A549 treated with DMSO at 1 μM for 4 hours (cell line): Measurements from ENCODE around the gene DKKL1. TPM values are rescaled to one million over a fixed set of nuclear protein-coding genes. Genes with fewer than 3 reads are reported as not detected.

Experiments
- total RNA-seq: library from RNA; stranded (reverse); fragments of 200-300 nt; extraction: Qiagen RNA extraction; gene quantifications from 5 replicates; pipeline ENCODE4 v1.2.3, GENCODE V29; 2022; ENCODE audit warnings: low read depth

The DKKL1 gene
- 0.33 to 0.78 TPM (median 0.62 TPM) in 5 replicates for total RNA-seq

DNA sequence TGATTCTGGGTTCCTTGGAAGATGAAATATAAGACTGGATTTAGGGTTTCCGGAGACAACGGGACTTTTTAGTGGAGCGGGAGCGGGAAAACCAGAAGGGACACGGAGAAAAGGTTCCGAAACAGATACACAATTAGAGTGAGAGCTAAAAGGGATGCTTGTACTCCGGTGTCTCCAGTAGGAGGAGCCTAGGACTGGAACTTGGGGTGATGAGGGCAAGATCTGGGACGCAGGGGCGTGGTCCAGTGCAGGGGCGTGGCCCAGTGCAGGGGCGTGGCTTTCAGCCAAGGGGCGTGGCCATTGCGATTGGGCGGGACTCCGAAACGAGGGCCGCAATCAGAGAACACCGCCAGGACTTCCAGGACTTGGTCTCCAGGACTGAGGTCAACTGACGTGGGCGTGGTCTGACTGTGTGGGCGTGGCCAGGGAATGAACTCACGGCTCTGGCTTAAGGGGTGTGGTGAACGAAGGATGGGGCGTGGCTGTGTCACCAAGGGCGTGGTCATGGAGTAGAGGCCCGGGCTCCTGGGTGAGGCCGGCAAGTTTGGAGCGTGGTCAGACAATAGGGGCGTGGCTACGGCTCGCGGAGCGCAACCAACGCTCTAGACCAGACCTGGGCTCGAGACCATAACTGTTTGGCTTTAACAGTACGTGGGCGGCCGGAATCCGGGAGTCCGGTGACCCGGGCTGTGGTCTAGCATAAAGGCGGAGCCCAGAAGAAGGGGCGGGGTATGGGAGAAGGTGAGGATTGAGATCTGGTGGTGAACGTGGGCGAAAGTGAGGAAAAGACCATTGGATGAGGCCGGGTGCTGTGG is at the start of gene DKKL1:
Gene DKKL1, plus strand, starts transcription at position 610 of the 815 bp plus-strand sequence. Its CDS starts 122 bp downstream, at position 732.

DNA sequence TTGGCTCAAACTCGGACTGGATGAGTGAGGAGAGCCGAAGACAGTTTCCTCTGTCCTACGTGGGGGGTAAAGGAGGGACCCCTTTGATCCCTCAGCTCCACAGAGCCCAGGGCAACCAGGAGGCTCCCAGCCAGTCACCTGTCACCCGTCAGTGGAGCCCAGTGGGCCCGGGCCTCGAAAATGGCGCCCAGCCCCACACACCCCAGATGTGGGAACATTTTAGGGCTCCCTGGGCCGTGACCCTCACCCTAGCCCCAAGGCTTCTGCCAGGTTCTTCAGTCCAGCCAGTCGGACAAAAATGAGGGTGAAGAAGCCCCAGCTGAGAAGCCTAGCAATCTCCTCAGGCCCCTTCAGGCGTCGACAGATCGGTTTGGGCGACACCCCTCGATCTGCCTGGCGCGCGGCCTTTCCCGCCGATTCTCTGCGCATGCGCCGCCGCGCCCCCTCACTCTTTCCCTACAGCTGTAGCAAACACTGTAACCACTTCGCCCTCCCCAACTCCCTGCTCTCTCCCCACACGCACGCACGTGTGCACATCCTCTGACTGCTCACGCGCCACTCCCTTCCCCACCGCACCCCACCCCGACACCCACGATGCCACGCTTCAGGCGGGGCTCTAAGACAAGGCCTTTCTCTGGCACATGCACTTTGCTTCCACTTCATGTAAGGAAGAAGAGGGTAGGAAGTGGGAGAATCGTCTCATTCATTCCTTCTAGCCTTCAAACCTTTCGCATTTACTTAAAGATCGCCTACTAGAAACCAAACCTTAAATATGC is 38.7 kb upstream of the DKKL1 start, which contains the start of gene SLC6A16:
Gene SLC6A16, minus strand, starts transcription at position 391 of the 776 bp plus-strand sequence. CDS start 13,844 bp downstream, outside the sequence.

DNA sequence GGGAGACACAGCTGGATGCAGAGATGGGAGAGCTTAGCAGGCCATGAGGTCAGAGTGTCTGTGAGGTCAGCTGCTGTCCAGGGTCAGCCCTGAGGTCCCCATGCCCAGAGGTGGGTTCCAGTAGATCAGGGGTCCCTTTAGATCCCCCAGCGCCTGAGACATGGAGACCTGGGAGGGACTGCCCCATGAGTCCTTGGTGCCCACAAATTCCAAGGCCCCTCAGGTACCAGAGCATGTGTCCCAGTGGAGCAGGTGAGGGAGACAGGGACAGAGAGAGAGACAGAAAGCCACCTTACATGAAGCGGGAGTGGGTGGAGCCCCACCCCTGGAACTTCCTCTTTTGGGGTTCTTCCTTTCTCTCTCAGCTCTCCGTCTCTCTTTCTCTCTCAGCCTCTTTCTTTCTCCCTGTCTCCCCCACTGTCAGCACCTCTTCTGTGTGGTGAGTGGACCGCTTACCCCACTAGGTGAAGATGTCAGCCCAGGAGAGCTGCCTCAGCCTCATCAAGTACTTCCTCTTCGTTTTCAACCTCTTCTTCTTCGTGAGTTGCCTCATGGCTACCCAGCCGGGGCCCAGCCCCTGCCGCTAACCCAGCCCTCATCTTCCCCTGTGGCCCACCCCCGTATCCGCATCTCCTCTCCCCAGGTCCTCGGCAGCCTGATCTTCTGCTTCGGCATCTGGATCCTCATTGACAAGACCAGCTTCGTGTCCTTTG is 28.4 kb upstream of the DKKL1 start, which contains the start of gene CD37:
Gene CD37, plus strand, starts transcription at position 336 of the 713 bp plus-strand sequence. Its CDS starts 135 bp downstream, at position 471.

DNA sequence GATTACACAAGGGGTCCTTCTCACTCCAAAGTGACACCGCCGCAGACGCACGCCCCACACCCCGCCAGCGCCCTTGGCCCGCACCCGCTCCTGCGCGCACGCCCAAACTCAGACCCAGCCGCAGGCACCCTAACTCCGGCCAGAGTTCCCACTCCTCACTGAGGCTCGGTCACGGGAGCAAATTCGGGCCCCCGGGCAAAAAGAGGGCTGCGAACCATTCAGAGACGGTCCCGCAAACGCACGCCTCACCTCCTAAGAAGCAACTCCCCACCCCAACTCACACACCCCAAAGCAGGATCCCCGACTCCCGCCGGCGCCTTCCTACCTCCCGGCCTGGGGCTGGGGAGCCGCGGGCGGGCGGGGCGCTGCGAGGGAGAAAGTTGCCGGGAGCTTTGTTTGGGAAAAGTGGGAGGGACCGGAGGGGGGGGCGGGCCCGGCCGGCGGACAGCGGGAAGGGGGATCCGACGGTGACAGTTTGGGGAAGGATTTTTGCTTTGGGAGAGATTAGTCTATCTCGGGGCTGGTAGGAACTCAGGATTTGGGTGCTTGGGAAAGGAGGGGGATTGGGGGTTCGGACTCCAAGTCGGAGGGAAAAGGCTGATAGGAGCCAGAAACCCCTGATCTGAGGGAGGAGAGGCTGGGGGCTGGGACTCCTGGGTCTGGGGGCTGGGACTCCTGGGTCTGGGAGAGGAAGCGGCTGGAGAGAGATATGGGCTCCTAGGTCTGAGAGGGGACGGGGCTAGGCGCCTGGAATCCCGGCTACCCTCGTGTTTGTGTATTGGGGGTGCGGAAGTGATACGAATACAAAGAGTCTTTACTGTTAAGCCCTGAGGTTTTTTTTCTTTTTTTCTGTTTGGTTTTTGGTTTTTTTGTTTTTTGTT is 1.4 kb upstream of the DKKL1 start, which contains the start of gene TEAD2:
Gene TEAD2, minus strand, starts transcription at position 369 of the 881 bp plus-strand sequence. CDS start 2,341 bp downstream, outside the sequence.

DNA sequence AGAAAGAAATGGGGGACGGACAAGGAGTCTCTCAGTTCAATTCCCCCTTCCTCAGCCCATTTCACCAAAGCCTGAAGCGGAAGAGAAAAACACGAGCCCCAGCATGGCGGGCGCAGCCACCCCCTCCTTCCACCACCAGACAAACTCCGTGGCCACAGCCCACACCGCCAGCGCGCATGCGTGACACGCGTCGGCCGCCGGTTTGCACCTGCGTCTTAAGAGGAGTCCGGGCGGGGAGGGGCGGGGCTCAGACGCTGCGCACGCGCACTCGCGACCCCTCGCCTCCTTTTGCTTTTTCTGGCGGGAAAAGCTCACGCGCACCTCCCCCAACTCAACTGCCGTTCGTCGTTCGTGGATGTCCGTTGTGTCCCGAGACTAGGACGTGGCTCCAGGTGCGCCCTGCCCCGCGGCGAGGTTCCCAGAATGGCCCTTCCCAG is 24.3 kb downstream of the DKKL1 start, which contains the start of gene KASH5:
Gene KASH5, plus strand, starts transcription at position 314 of the 437 bp plus-strand sequence. CDS start 2,635 bp downstream, outside the sequence.

DNA sequence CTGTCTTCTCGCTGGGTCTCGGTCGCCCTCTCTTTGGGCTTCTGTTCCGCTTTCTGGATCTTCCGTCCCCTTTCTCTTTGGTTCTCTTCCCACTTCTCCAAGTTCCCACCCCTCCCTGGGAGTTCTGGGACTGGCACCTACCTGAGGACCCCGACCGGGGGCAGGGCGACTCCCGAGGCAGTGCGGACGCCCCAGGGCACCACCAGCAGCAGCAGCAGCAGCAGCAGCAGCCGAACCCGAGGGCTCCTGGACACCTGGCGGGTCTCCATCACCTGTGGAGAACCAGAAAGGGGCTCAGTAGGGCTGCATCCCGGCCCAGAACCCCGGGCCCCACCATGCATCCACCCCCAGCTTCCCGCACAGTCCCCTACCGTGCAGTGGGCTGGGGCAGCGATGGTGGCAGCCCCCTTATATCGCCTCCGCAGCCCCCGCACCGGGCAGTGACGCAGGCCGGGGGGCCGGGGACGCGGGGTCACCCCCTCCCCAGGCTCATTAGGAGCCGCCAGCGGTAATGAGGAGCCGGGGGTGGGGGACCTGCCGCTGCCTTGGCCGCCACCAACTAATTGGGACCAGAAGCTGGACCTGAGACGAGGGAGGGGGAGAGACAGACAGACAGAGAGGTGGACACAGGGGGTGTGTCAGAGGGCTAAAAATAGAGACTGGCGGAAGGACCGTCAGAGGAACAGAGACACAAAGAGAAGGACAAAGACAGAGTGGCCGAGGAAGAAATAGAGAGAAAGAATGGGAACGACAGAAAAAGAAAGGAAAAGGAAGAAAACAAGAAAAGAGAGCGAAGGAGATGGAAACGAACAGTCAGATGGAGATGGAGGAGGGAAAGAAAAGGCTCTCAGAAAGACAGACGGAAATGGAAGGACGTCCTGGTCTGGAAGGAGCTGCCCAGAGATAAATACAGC is 59.7 kb downstream of the DKKL1 start, which contains the start of gene PTH2:
Gene PTH2, minus strand, starts transcription at position 371 of the 914 bp plus-strand sequence. Its CDS starts 102 bp downstream, at position 269.

Other genes with a start within 250 kb of the DKKL1 start
- gene LIN7B, start 249.5 kb upstream of the DKKL1 start, total RNA-seq = 4.9 to 7.1 TPM (median 5.6 TPM) in 5 replicates
- gene C19orf73, start 244.7 kb upstream of the DKKL1 start, total RNA-seq = 1.3 to 2.2 TPM (median 2.0 TPM) in 5 replicates
- gene PPFIA3, start 244.3 kb upstream of the DKKL1 start, total RNA-seq = 6.5 to 8.7 TPM (median 7.2 TPM) in 5 replicates
- 0.03 TPM in 1 of 5 replicates, not detected in the others for gene HRC, start 208.5 kb upstream of the DKKL1 start, total RNA-seq
- gene TRPM4, start 206.1 kb upstream of the DKKL1 start, total RNA-seq = 7.3 to 8.9 TPM (median 8.6 TPM) in 5 replicates
- gene SLC6A16, start 38.7 kb upstream of the DKKL1 start, total RNA-seq = 1.1 to 1.6 TPM (median 1.2 TPM) in 5 replicates
- gene CD37, start 28.5 kb upstream of the DKKL1 start, total RNA-seq = not detected in 5 replicates
- 14.1 to 23.1 TPM (median 18.6 TPM) in 5 replicates for gene TEAD2, start 1.5 kb upstream of the DKKL1 start, total RNA-seq
- gene KASH5, start 24.4 kb downstream of the DKKL1 start, total RNA-seq = not detected in 5 replicates
- gene PTH2, start 59.6 kb downstream of the DKKL1 start, total RNA-seq = not detected in 5 replicates
- 0.07 to 0.22 TPM (median 0.18 TPM) in 4 of 5 replicates, not detected in the other for gene GFY, start 61.5 kb downstream of the DKKL1 start, total RNA-seq
- 0.49 to 0.63 TPM (median 0.61 TPM) in 5 replicates for gene SLC17A7, start 77.7 kb downstream of the DKKL1 start, total RNA-seq
- 87.2 to 97.5 TPM (median 96.7 TPM) in 5 replicates for gene PIH1D1, start 87.9 kb downstream of the DKKL1 start, total RNA-seq
- gene ALDH16A1, start 89.3 kb downstream of the DKKL1 start, total RNA-seq = 14.5 to 29.0 TPM (median 22.6 TPM) in 5 replicates
- 0.68 to 1.7 TPM (median 1.2 TPM) in 5 replicates for gene FLT3LG, start 110.3 kb downstream of the DKKL1 start, total RNA-seq
- 3,835 to 4,657 TPM (median 3,991 TPM) in 5 replicates for gene RPL13A, start 123.7 kb downstream of the DKKL1 start, total RNA-seq
- 3,649 to 5,162 TPM (median 3,839 TPM) in 5 replicates for gene RPS11, start 132.6 kb downstream of the DKKL1 start, total RNA-seq
- gene FCGRT, start 148.8 kb downstream of the DKKL1 start, total RNA-seq = 26.1 to 29.8 TPM (median 28.3 TPM) in 5 replicates
- 1.5 to 2.1 TPM (median 1.7 TPM) in 5 replicates for gene RCN3, start 164.1 kb downstream of the DKKL1 start, total RNA-seq
- 84.6 to 109 TPM (median 95.2 TPM) in 5 replicates for gene NOSIP, start 216.7 kb downstream of the DKKL1 start, total RNA-seq
- gene PRRG2, start 217.4 kb downstream of the DKKL1 start, total RNA-seq = 0.54 to 1.2 TPM (median 0.87 TPM) in 5 replicates
- 27.6 to 35.1 TPM (median 29.7 TPM) in 5 replicates for gene PRR12, start 227.3 kb downstream of the DKKL1 start, total RNA-seq